Spinal cord (tissue), 10 donors: ENCODE results near the gene TMSB15A. TPM values are rescaled to one million over a fixed set of nuclear protein-coding genes. Genes with fewer than 3 reads are reported as not detected.
"Not testable (repeated sequence)": the region's sequence is repeated elsewhere in the genome, so short reads cannot be mapped to it uniquely, and the experiment has no call there.

ENCODE experiments used
- DNase-seq, 6 donors: peaks; one replicate each; pipeline versions ENCODE4 v3.0.0 to v3.0.0-alpha.2; 2013 to 2015; ENCODE audit warnings: low spot score in 6 of 6, low read depth in 4 of 6
- H3K27ac ChIP-seq: one replicate; pipeline ENCODE4 v1.5.1; 2013; ENCODE audit warnings: low read depth, low read length, control low read depth
- H3K27me3 ChIP-seq: one replicate; pipeline ENCODE4 v1.6.1; 2013; ENCODE audit warnings: low read length; ENCODE audit not compliant: control insufficient read depth, insufficient read depth
- H3K36me3 ChIP-seq: one replicate; pipeline ENCODE4 v1.6.1; 2013; ENCODE audit warnings: low read length; ENCODE audit not compliant: control insufficient read depth, insufficient read depth
- H3K4me1 ChIP-seq: one replicate; pipeline ENCODE4 v1.6.1; 2013; ENCODE audit warnings: low read length; ENCODE audit not compliant: control insufficient read depth, insufficient read depth
- H3K4me3 ChIP-seq: one replicate; pipeline ENCODE4 v1.5.1; 2013; ENCODE audit warnings: low read depth, low read length, control low read depth
- H3K9me3 ChIP-seq: one replicate; pipeline ENCODE4 v1.6.1; 2013; ENCODE audit warnings: low read length; ENCODE audit not compliant: control insufficient read depth, insufficient read depth
- WGBS: methylation state at CpG from one replicate; pipeline ENCODE4 v1.1.5; 2013; ENCODE audit warnings: missing lambda C conversion rate; ENCODE audit not compliant: insufficient coverage; 5-methylcytosine and 5-hydroxymethylcytosine counted together
- polyA plus RNA-seq, 2 donors: library from polyadenylated mRNA; unstranded; fragments of 120-200 nt; gene quantifications; one replicate each; pipeline ENCODE4 v1.2.1, GENCODE V29; 2013; ENCODE audit not compliant: insufficient read length in 2 of 2
- total RNA-seq, 2 donors: library from RNA; depleted of rRNA in 1 of 2; stranded (reverse); fragments of 120-200 nt in 1 of 2; fragments of >200 nt in 1 of 2; gene quantifications; one replicate each; pipeline versions ENCODE4 v1.2.3 to v1.2.4, GENCODE V29; 2013 to 2014
- donor health status: healthy.

Gene TMSB15A
- total and polyA plus RNA-seq, 4 donors: 28.5 to 92.9 (median 58.0) TPM

DNA sequence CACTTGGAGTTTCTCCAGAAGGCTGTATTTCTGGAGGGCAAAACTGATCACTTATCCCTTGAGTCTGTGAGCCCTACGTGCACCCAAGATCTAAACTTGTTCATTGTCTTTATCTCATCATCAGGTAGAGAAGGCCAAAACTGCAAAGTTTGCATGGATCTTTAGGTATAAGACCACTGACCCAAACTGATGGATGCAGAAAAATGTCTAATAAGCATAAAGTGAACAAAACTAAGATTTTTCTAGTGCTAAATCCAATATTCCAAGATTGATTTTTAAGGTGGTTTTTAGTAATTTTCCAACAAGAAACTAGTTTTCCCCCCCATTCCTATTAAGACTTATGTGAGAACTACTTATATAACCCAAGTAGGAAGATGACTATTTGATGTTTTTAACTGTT lies 2.0 kb downstream of the TMSB15A start:
- Histone ChIP-seq H3K4me3 (no peak overlapping the region), H3K36me3 (no peaks in the 10 kb centered on the region), H3K27me3 (peaks cover 4% of the 10 kb centered on the region), H3K27ac (no peak overlapping the region), H3K4me1 (peaks cover 5% of the 10 kb centered on the region), H3K9me3 (no peaks in the 10 kb centered on the region)
- no peak for DNase-seq
- WGBS: 80% methylated on average over 1 of the region's 1 CpG

DNA sequence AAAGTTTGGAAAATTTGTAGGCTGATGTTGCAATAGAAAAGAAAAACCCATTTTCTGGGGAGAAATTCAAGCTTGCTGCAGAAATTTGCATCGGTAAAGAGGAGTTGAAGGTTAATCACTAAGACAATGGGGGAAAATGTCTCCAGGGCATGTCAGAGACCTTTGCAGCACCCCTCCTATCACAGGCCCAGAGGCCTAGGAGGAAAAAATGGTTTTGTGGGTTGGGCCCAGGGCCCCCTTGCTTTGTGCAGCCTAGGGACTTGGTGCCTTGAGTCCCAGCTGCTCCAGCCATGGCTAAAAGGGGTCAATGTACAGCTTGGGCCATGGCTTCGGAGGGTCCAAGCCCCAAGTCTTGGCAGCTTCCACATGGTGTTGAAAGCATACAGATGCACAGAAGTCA lies 17.8 kb downstream of the TMSB15A start:
- peaks cover 6% of the 10 kb centered on the region for H3K27me3 ChIP-seq
- no peaks in the 10 kb centered on the region for H3K4me1 ChIP-seq
- no peaks in the 10 kb centered on the region for H3K36me3 ChIP-seq
- H3K27ac ChIP-seq: no peak overlapping the region
- no peak overlapping the region for H3K4me3 ChIP-seq
- WGBS: 77% methylated on average over 1 of the region's 2 CpGs
- H3K9me3 ChIP-seq: peaks cover 4% of the 10 kb centered on the region
- DNase-seq: no peak

DNA sequence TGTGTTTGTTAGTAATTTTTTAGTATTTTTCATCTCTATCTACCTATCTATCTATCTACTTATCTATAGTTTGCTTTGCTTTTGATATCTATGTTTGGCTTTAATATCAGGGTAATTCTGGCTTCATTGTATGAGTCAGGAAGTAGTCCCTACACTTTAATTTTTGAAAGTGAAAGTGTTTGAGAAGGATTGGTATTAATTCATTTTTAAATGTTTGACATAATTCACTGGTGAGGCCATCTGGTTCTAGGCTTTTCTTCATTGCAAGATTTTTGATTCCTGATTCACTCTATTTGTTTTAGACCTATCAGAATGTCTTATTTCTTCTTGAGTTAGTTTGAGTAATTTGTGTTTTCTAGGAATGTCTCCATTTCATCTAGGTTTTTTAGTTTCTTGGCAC lies 24.8 kb downstream of the TMSB15A start:
- peaks cover 8% of the 10 kb centered on the region for H3K27me3 ChIP-seq
- no peaks in the 10 kb centered on the region for H3K4me1 ChIP-seq

DNA sequence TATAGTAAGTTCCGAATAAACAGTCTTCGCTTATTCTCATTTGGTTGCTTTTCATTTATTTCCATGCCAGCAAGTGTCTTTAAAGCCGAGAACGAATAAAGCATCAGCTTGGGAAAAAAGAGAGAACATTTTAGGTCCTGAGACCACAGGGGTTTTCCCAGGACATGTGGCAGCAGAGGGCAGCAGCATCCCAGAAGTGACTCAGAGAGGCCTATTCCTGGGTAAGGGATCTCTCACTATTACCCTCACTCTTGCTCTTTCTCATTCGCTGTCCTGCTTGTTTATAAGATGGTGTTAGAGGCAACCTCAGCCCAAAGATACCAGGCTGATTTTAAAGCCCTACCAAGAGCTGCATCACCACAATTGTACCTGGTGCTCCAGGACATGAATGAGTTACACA lies 37.8 kb downstream of the TMSB15A start:
- not testable (repeated sequence) for H3K4me1 ChIP-seq, H3K9me3 ChIP-seq, DNase-seq, H3K4me3 ChIP-seq, H3K36me3 ChIP-seq, H3K27ac ChIP-seq, H3K27me3 ChIP-seq
- WGBS: no CpG with 5 or more reads among the region's 5 CpGs

More for the DNA sequence above, 24.8 kb downstream of the TMSB15A start:
- no peak overlapping the region for H3K4me3 ChIP-seq
- H3K27ac ChIP-seq: no peak overlapping the region
- H3K9me3 ChIP-seq: no peaks in the 10 kb centered on the region
- no peak for DNase-seq
- H3K36me3 ChIP-seq: no peaks in the 10 kb centered on the region

DNA sequence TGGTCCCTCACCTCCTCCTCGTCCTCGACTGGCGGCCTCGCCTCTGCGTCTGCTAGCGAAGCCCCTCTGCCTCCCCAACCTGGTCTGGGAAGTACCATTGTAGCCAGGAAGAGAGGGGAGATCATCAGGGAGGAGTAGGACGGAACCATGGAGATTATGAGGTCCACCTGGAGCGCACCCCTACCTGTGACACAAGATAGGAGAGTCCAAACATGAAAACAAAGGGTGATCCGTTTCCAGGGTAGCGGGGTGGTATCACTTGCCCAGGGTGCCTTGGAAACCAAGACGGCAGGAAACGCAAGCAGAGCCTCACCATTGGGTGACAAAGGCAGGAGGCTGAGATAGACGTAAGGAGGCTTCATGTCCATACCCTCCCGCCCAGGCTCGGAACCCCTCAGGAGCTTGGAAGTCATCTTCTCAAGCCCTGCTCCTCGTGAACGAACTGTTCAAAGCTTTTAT lies 44.7 kb downstream of the TMSB15A start, which contains the start of gene TCP11X2:
TCP11X2 (minus strand) TSS at position 51 of the 459 bp plus-strand sequence.
- not testable (repeated sequence) for DNase-seq, H3K27ac ChIP-seq, H3K9me3 ChIP-seq, H3K4me1 ChIP-seq, H3K4me3 ChIP-seq, H3K36me3 ChIP-seq, H3K27me3 ChIP-seq
- WGBS: no CpG with 5 or more reads among the region's 17 CpGs

DNA sequence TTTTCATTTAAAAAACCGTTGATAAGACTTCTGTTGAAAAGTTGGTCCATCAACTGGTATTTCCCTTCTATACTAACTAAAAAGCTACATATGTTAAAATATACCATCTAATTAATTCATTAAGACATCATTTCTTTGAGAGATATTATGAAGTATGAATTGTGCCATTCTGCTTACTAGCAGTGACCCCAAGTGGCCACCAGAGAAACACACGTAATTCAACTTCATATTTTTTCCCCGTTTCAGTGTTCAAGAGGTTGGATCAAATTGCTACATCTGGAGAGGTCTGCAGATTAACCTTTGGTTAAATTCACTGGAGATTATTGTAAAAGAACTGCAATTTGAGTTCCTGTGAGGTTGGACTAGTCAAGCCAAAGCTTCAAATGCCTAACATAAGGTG lies 46.3 kb downstream of the TMSB15A start:
- H3K4me1 ChIP-seq, H3K4me3 ChIP-seq, H3K27me3 ChIP-seq, H3K36me3 ChIP-seq, DNase-seq, H3K9me3 ChIP-seq, H3K27ac ChIP-seq: not testable (repeated sequence)
- no CpG with 5 or more reads among the region's 3 CpGs for WGBS

Other genes with a start within 250 kb of the TMSB15A start
- gene NXF2B, start 76.7 kb downstream of the TMSB15A start, total RNA-seq: under 1 TPM in 1 of 2 donors, not detected in 1; 0.28 TPM
- gene NXF2B, start 76.7 kb downstream of the TMSB15A start, polyA plus RNA-seq: 1 to 10 TPM in 1 of 2 donors, under 1 TPM in 1; 0.46 to 1.2 TPM
- under 1 TPM; 0.39 to 0.40 TPM for gene TCP11X2, start 44.9 kb downstream of the TMSB15A start, total RNA-seq
- under 1 TPM; 0.43 to 0.74 TPM for gene TCP11X2, start 44.9 kb downstream of the TMSB15A start, polyA plus RNA-seq
- gene ARMCX5, start 82.8 kb upstream of the TMSB15A start, total RNA-seq: 10 to 100 TPM; 21.7 to 25.2 TPM
- gene ARMCX5, start 82.8 kb upstream of the TMSB15A start, polyA plus RNA-seq: 1 to 10 TPM; 7.4 to 9.9 TPM
- gene GPRASP1, start 134.7 kb upstream of the TMSB15A start, total RNA-seq: 10 to 100 TPM; 35.4 to 55.5 TPM
- 10 to 100 TPM; 52.2 to 69.0 TPM for gene GPRASP1, start 134.7 kb upstream of the TMSB15A start, polyA plus RNA-seq
- 100 to 1,000 TPM in 1 of 2 donors, 10 to 100 TPM in 1; 64.5 to 101 TPM for gene GPRASP2, start 195.7 kb upstream of the TMSB15A start, total RNA-seq
- 10 to 100 TPM; 66.2 to 72.1 TPM for gene GPRASP2, start 195.7 kb upstream of the TMSB15A start, polyA plus RNA-seq
- gene GPRASP3, start 204.0 kb upstream of the TMSB15A start, total RNA-seq: 10 to 100 TPM; 15.0 to 49.5 TPM
- gene GPRASP3, start 204.0 kb upstream of the TMSB15A start, polyA plus RNA-seq: 10 to 100 TPM; 32.9 to 39.0 TPM